GM12878 (cell line): ENCODE measurements around the gene CCDC61. TPM values are rescaled to one million over a fixed set of nuclear protein-coding genes. Genes with fewer than 3 reads are reported as not detected.

Experiments used
- ATAC-seq: fragments of 200-7000 bp; cut with Tn5 transposase; 3 replicates; pipeline ENCODE4 v1.9.1; 2020; ENCODE audit warnings: mild to moderate bottlenecking, moderate library complexity
- BruUV-seq: library from RNA; stranded (reverse); fragments of 400-500 nt; replicated peaks from 2 replicates; lab custom pipeline; 2021; lab: Mats Ljungman, UMichigan
- CTCF ChIA-PET: fragments of 300-600 bp; sonication (Branson Sonifier 250); formaldehyde crosslinking; extraction: SDS; loops from one replicate; lab custom pipeline; 2021; ENCODE audit warnings: inconsistent platforms; lab: Yijun Ruan, JAX
- POLR2A ChIA-PET: fragments of 350-600 bp; formaldehyde crosslinking; extraction: SDS; loops from one replicate; lab custom pipeline; 2021; ENCODE audit warnings: inconsistent platforms; lab: Charles Lee
- RAD21 ChIA-PET: fragments of 300-600 bp; sonication (Branson Sonifier 250); formaldehyde crosslinking; loops from one replicate; lab custom pipeline; 2023; ENCODE audit warnings: antibody characterized with exemption; ENCODE audit not compliant: unreplicated experiment; lab: Charles Lee
- SMC1A ChIA-PET: fragments of 300-600 bp; sonication (Branson Sonifier 250); formaldehyde crosslinking; loops from one replicate; lab custom pipeline; 2023; ENCODE audit not compliant: unreplicated experiment, uncharacterized antibody; lab: Charles Lee
- DNase-seq: peaks from one replicate; pipeline ENCODE4 v3.0.0-alpha.2; 2011; ENCODE audit warnings: low read depth, low spot score
- FAIRE-seq: peaks from 3 replicates; lab custom pipeline; 2011; peaks lifted over from hg19 to GRCh38; lab: Jason Lieb, UNC
- H2AFZ ChIP-seq: 2 replicates; pipeline ENCODE4 v1.6.0; 2011; ENCODE audit warnings: low read depth, low read length, control low read depth; ENCODE audit not compliant: control insufficient read depth
- H3K27ac ChIP-seq: 2 replicates; pipeline ENCODE4 v1.5.1; 2011; ENCODE audit warnings: control low read depth; ENCODE audit not compliant: control insufficient read depth, insufficient read depth
- H3K27me3 ChIP-seq, 2 experiments: replicated peaks in 1 of 2; 2 replicates each; pipeline versions ENCODE4 v1.6.0 to v1.6.1; 2011; ENCODE audit warnings: low read length in 1 of 2; ENCODE audit not compliant: control insufficient read depth in 2 of 2, insufficient read depth in 2 of 2
- H3K36me3 ChIP-seq, 2 experiments: 2 replicates each; pipeline ENCODE4 v1.5.1; 2011; ENCODE audit warnings: low read length in 1 of 2; ENCODE audit not compliant: control insufficient read depth in 2 of 2, insufficient read depth in 2 of 2
- H3K4me1 ChIP-seq: 2 replicates; pipeline ENCODE4 v1.6.1; 2011; ENCODE audit warnings: mild to moderate bottlenecking, low read length, moderate library complexity, mixed read lengths; ENCODE audit not compliant: control insufficient read depth, insufficient read depth
- H3K4me2 ChIP-seq: 2 replicates; pipeline ENCODE4 v1.6.0; 2011; ENCODE audit warnings: control low read depth; ENCODE audit not compliant: control insufficient read depth, insufficient read depth
- H3K4me3 ChIP-seq: fragments of 200-600 bp; sonication (generic); 2 replicates; pipeline ENCODE4 v1.5.1; 2016
- H3K79me2 ChIP-seq: 2 replicates; pipeline ENCODE4 v1.6.0; 2011; ENCODE audit warnings: low read length; ENCODE audit not compliant: control insufficient read depth, insufficient read depth
- H3K9ac ChIP-seq: 2 replicates; pipeline ENCODE4 v1.8.0; 2011; ENCODE audit warnings: low read length, control low read depth, mixed read lengths; ENCODE audit not compliant: control insufficient read depth, insufficient read depth
- H3K9me3 ChIP-seq: replicated peaks from 3 replicates; pipeline ENCODE4 v1.5.1; 2011; ENCODE audit warnings: mild to moderate bottlenecking, low read length; ENCODE audit not compliant: control insufficient read depth, insufficient read depth
- H4K20me1 ChIP-seq: 2 replicates; pipeline ENCODE4 v1.6.0; 2011; ENCODE audit not compliant: control insufficient read depth, insufficient read depth
- ATF3 ChIP-seq: IDR thresholded peaks from 2 replicates; pipeline ENCODE4 v1.6.1; 2011; ENCODE audit warnings: low read depth, mild to moderate bottlenecking, low read length, moderate library complexity, borderline replicate concordance; ENCODE audit errors: extremely low read depth
- BCL3 ChIP-seq: IDR thresholded peaks from 2 replicates; pipeline ENCODE4 v1.6.1; 2011; ENCODE audit warnings: borderline replicate concordance, low read depth, mild to moderate bottlenecking, moderate library complexity, low read length; ENCODE audit not compliant: insufficient read depth, poor library complexity, severe bottlenecking
- BCLAF1 ChIP-seq: fragments of 450-650 bp; IDR thresholded peaks from 2 replicates; pipeline ENCODE4 v1.6.1; 2017; ENCODE audit warnings: antibody characterized with exemption, mild to moderate bottlenecking, moderate library complexity
- CTCF ChIP-seq, 3 experiments: IDR thresholded peaks in 2 of 3; conservative IDR thresholded peaks in 1 of 3; 2 replicates each; pipeline ENCODE4 v1.5.1; 2011; ENCODE audit warnings: low read depth in 3 of 3, low read length in 3 of 3, mild to moderate bottlenecking in 3 of 3, control low read depth in 2 of 3, moderate library complexity in 2 of 3, inconsistent platforms in 1 of 3, mixed read lengths in 1 of 3; ENCODE audit not compliant: control insufficient read depth in 2 of 3, insufficient read depth in 1 of 3; ENCODE audit errors: extremely low read depth in 1 of 3
- EGR1 ChIP-seq, 2 experiments: IDR thresholded peaks; 1 replicate in 1 of 2; 2 replicates in 1 of 2; pipeline ENCODE4 v1.6.1; 2011 to 2012; ENCODE audit warnings: low read depth in 2 of 2, low read length in 2 of 2, borderline replicate concordance in 1 of 2, mild to moderate bottlenecking in 1 of 2, moderate library complexity in 1 of 2
- EP300 ChIP-seq, 2 experiments: fragments of 150-350 bp in 1 of 2; IDR thresholded peaks; 2 replicates each; pipeline ENCODE4 v1.6.1; 2011 to 2012; ENCODE audit warnings: low read depth in 2 of 2, low read length in 2 of 2, borderline replicate concordance in 1 of 2, improper control_type of control experiment in 1 of 2, inconsistent platforms in 1 of 2; ENCODE audit not compliant: control insufficient read depth in 1 of 2
- HDAC2 ChIP-seq: fragments of 200-600 bp; sonication (generic); IDR thresholded peaks from 2 replicates; pipeline ENCODE4 v1.6.1; 2017
- MAX ChIP-seq: IDR thresholded peaks from 2 replicates; pipeline ENCODE4 v1.6.1; 2012; ENCODE audit warnings: low read depth, low read length, improper control_type of control experiment
- PML ChIP-seq: IDR thresholded peaks from 2 replicates; pipeline ENCODE4 v1.6.1; 2012; ENCODE audit warnings: low read length, inconsistent platforms
- POU2F2 ChIP-seq: IDR thresholded peaks from 3 replicates; pipeline ENCODE4 v1.6.1; 2011; ENCODE audit warnings: low read depth, mild to moderate bottlenecking, low read length, borderline replicate concordance
- PRDM15 ChIP-seq: fragments of 450-650 bp; formaldehyde crosslinking; IDR thresholded peaks from 2 replicates; pipeline ENCODE4 v1.4.0; 2020; ENCODE audit warnings: mild to moderate bottlenecking, moderate library complexity
- SUZ12 ChIP-seq: fragments of 200-600 bp; sonication (generic); IDR thresholded peaks from one replicate; pipeline ENCODE4 v1.6.1; 2018; ENCODE audit warnings: antibody characterized with exemption, mild to moderate bottlenecking; ENCODE audit not compliant: unreplicated experiment
- WGBS: methylation state at CpG from one replicate; pipeline ENCODE4 v1.1.6; 2016; ENCODE audit warnings: low lambda C conversion rate; ENCODE audit not compliant: insufficient replicate concordance, insufficient coverage; ENCODE audit errors: missing lambda C conversion rate; 5-methylcytosine and 5-hydroxymethylcytosine counted together
- in situ Hi-C: fragments of 300-500 bp; cut with MboI; formaldehyde crosslinking; loops from 9 replicates; pipeline ENCODE4 v1.14.3; 2018; ENCODE audit warnings: mixed read lengths
- intact Hi-C: fragments of 100-400 bp; cut with micrococcal nuclease; formaldehyde crosslinking; loops from one replicate; pipeline ENCODE4 v1.14.2; 2022; ENCODE audit not compliant: unreplicated experiment
- polyA plus RNA-seq, 11 experiments: library from polyadenylated mRNA; depleted of rRNA in 4 of 11; unstranded in 6 of 11; stranded (reverse) in 5 of 11; fragments of >200 nt; fragmentation: Nextera tagmentation in 4 of 11; fragmentation: Illumina TruSeq in 1 of 11; extraction: Ambion mirVana in 4 of 11; extraction: Trizol in 1 of 11; gene quantifications; 1 replicate in 1 of 11; 2 replicates in 10 of 11; pipeline versions ENCODE4 v1.2.1 to v1.2.3, GENCODE V29; 2011 to 2016; ENCODE audit warnings: inconsistent platforms in 2 of 11, missing spikeins in 2 of 11, low read depth in 1 of 11
- total RNA-seq, 4 experiments: library from RNA; depleted of rRNA in 3 of 4; stranded (reverse); fragments of >200 nt in 3 of 4; fragmentation: Illumina TruSeq in 1 of 4; extraction: Trizol in 1 of 4; gene quantifications; 2 replicates each; pipeline versions ENCODE4 v1.2.1 to v1.2.3, GENCODE V29; 2013 to 2021

CCDC61 gene
- total and polyA plus RNA-seq, 10 of the 15 experiments (the other 5 are each of a cell fraction or from before 2014, with no cell fraction given), result 0.27 to 27.1 (median 8.7) TPM

GRCh38 chr19:46063201-46063600 is 67.9 kb downstream of the CCDC61 start:
- whole genome bisulfite sequencing, result 10% methylated on average over 3 of the region's 3 CpGs
- H4K20me1 ChIP-seq, result no peaks in the 10 kb centered on the region
- peaks cover 0 to 3% of the 10 kb centered on the region in 2 experiments; a peak in 2 of 4 replicates for H3K27me3 ChIP-seq
- no peak for DNase-seq
- ChIA-PET POLR2A (no interaction called here), RAD21 (no interaction called here), CTCF (no interaction called here), SMC1A (no interaction called here)
- no peak for FAIRE-seq
- H3K36me3 ChIP-seq, result no peaks in the 10 kb centered on the region
- H3K27ac ChIP-seq, result no peak overlapping the region
- no peaks in the 10 kb centered on the region for H3K79me2 ChIP-seq
- no peak overlapping the region for H3K9ac ChIP-seq
- H2AFZ ChIP-seq, result no peak overlapping the region
- intact Hi-C loops (no loop called here), in situ Hi-C loops (no loop called here)
- H3K4me2 ChIP-seq, result no peak overlapping the region
- no peak overlapping the region for H3K4me3 ChIP-seq
- no peaks in the 10 kb centered on the region for H3K9me3 ChIP-seq
- no TSS peak for BruUV-seq
- no peak for ATAC-seq
- no peaks in the 10 kb centered on the region for H3K4me1 ChIP-seq
- TF ChIP-seq HDAC2 (no peak), BCL3 (no peak), PRDM15 (CRISPR knock-in tag) (no peak), MAX (no peak), POU2F2 (no peak), EGR1 (IDR thresholded peaks at IDR 0.05; ENCODE audit: borderline replicate concordance in 1 of 2, low read depth in 2 of 2, low read length in 2 of 2) (no peak), ATF3 (no peak), BCLAF1 (no peak), PML (no peak), EP300 (IDR thresholded peaks at IDR 0.05; ENCODE audit: borderline replicate concordance in 1 of 2, control insufficient read depth in 1 of 2, low read depth in 2 of 2, low read length in 2 of 2) (no peak), CTCF (IDR thresholded peaks at IDR 0.05 in 2 of 3, conservative IDR thresholded peaks at IDR 0.05 in 1 of 3; ENCODE audit: control insufficient read depth in 2 of 3, extremely low read depth in 1 of 3, insufficient read depth in 1 of 3, low read depth in 3 of 3, low read length in 3 of 3) (no peak), SUZ12 (no peak)
